IMR-90 (cell line): ENCODE results near the gene PPP1R27. TPM values are rescaled to one million over a fixed set of nuclear protein-coding genes. Genes with fewer than 3 reads are reported as not detected.

Source experiments
- ATAC-seq: fragments of 200-7000 bp; cut with Tn5 transposase; 2 replicates; pipeline ENCODE4 v1.9.1; 2020; ENCODE audit warnings: low read depth, mild to moderate bottlenecking, moderate library complexity
- BruUV-seq: library from RNA; stranded (reverse); fragments of 400-500 nt; replicated peaks from 2 replicates; lab custom pipeline; 2021; lab: Mats Ljungman, UMichigan
- CTCF ChIA-PET: fragments of 300-600 bp; formaldehyde crosslinking; extraction: SDS; loops from one replicate; lab custom pipeline; 2021; ENCODE audit warnings: antibody characterized with exemption; lab: Yijun Ruan, JAX
- POLR2A ChIA-PET: fragments of 300-600 bp; sonication (Branson Sonifier 250); formaldehyde crosslinking; loops from one replicate; lab custom pipeline; 2022; ENCODE audit warnings: antibody characterized with exemption; ENCODE audit not compliant: unreplicated experiment; lab: Charles Lee
- DNase-seq: peaks from one replicate; pipeline ENCODE4 v3.0.0; 2013
- H2AFZ ChIP-seq: replicated peaks from 2 replicates; pipeline ENCODE3; 2013; ENCODE audit warnings: low read length, mild to moderate bottlenecking; ENCODE audit not compliant: poor library complexity
- H2AK5ac ChIP-seq: 2 replicates; pipeline ENCODE4 v1.6.1; 2013; ENCODE audit warnings: low read depth, low read length, inconsistent platforms
- H2AK9ac ChIP-seq: replicated peaks from 2 replicates; pipeline ENCODE3; 2013; ENCODE audit warnings: mild to moderate bottlenecking, low read depth, low read length, moderate library complexity; ENCODE audit not compliant: poor library complexity
- H2BK120ac ChIP-seq: 2 replicates; pipeline ENCODE4 v1.6.1; 2013; ENCODE audit warnings: low read depth, low read length, inconsistent platforms
- H2BK15ac ChIP-seq: 3 replicates; pipeline ENCODE4 v1.6.1; 2013; ENCODE audit warnings: low read depth, low read length, inconsistent platforms
- H2BK20ac ChIP-seq: 2 replicates; pipeline ENCODE4 v1.6.1; 2013; ENCODE audit warnings: low read depth, mild to moderate bottlenecking, inconsistent platforms, low read length, moderate library complexity
- H2BK5ac ChIP-seq: 2 replicates; pipeline ENCODE4 v1.6.1; 2013; ENCODE audit warnings: mild to moderate bottlenecking, low read depth, low read length, inconsistent platforms; ENCODE audit not compliant: poor library complexity, severe bottlenecking
- H3K14ac ChIP-seq: replicated peaks from 2 replicates; pipeline ENCODE4 v1.6.1; 2013; ENCODE audit warnings: low read depth, low read length, inconsistent platforms
- H3K18ac ChIP-seq: 2 replicates; pipeline ENCODE4 v1.6.1; 2013; ENCODE audit warnings: low read depth, low read length, control low read depth
- H3K23ac ChIP-seq: 2 replicates; pipeline ENCODE4 v1.6.1; 2013; ENCODE audit warnings: low read depth, low read length, inconsistent platforms
- H3K27ac ChIP-seq: 2 replicates; pipeline ENCODE4 v1.5.1; 2013; ENCODE audit warnings: mild to moderate bottlenecking, control low read depth, low read length; ENCODE audit not compliant: insufficient read depth
- H3K27me3 ChIP-seq: 2 replicates; pipeline ENCODE4 v1.6.1; 2013; ENCODE audit warnings: low read length; ENCODE audit not compliant: control insufficient read depth, insufficient read depth
- H3K36me3 ChIP-seq: 2 replicates; pipeline ENCODE4 v1.6.1; 2013; ENCODE audit warnings: low read length, mixed read lengths; ENCODE audit not compliant: control insufficient read depth, insufficient read depth
- H3K4ac ChIP-seq: 2 replicates; pipeline ENCODE4 v1.6.1; 2013; ENCODE audit warnings: low read depth, low read length, inconsistent platforms
- H3K4me1 ChIP-seq: 2 replicates; pipeline ENCODE4 v1.6.1; 2013; ENCODE audit warnings: low read length, mixed read lengths; ENCODE audit not compliant: control insufficient read depth, insufficient read depth
- H3K4me2 ChIP-seq: 2 replicates; pipeline ENCODE4 v1.6.1; 2013; ENCODE audit warnings: low read depth, mild to moderate bottlenecking, control low read depth, low read length, moderate library complexity
- H3K4me3 ChIP-seq: 2 replicates; pipeline ENCODE4 v1.5.1; 2013; ENCODE audit warnings: low read depth, mild to moderate bottlenecking, control low read depth, low read length, moderate library complexity; ENCODE audit not compliant: insufficient read depth
- H3K56ac ChIP-seq: 2 replicates; pipeline ENCODE4 v1.6.1; 2013; ENCODE audit warnings: low read length, inconsistent platforms; ENCODE audit not compliant: insufficient read depth; ENCODE audit errors: extremely low read depth
- H3K79me1 ChIP-seq, 2 experiments: 2 replicates each; pipeline ENCODE4 v1.6.1; 2013; ENCODE audit warnings: low read length in 2 of 2, inconsistent platforms in 1 of 2, low read depth in 1 of 2
- H3K9ac ChIP-seq: 2 replicates; pipeline ENCODE4 v1.6.1; 2013; ENCODE audit warnings: low read depth, low read length, control low read depth
- H3K9me1 ChIP-seq: 2 replicates; pipeline ENCODE4 v1.6.1; 2013; ENCODE audit warnings: low read length, inconsistent platforms; ENCODE audit not compliant: insufficient read depth
- H3K9me3 ChIP-seq: 2 replicates; pipeline ENCODE4 v1.6.1; 2013; ENCODE audit warnings: low read length; ENCODE audit not compliant: control insufficient read depth, insufficient read depth
- H4K20me1 ChIP-seq: 2 replicates; pipeline ENCODE4 v1.6.1; 2013; ENCODE audit warnings: low read length, inconsistent platforms; ENCODE audit not compliant: insufficient read depth
- H4K5ac ChIP-seq: 2 replicates; pipeline ENCODE4 v1.6.1; 2013; ENCODE audit warnings: mild to moderate bottlenecking, low read depth, low read length, control low read depth
- H4K8ac ChIP-seq, 2 experiments: 2 replicates each; pipeline ENCODE4 v1.6.1; 2013; ENCODE audit warnings: low read depth in 2 of 2, low read length in 2 of 2, control low read depth in 1 of 2, inconsistent platforms in 1 of 2
- H4K91ac ChIP-seq: 2 replicates; pipeline ENCODE4 v1.6.1; 2013; ENCODE audit warnings: low read depth, low read length, inconsistent platforms; ENCODE audit not compliant: insufficient read depth
- BHLHE40 ChIP-seq: fragments of 150-350 bp; IDR thresholded peaks from 2 replicates; pipeline ENCODE4 v1.6.1; 2016; ENCODE audit warnings: mild to moderate bottlenecking, low read depth, low read length
- CHD1 ChIP-seq: IDR thresholded peaks from 2 replicates; pipeline ENCODE4 v1.6.1; 2012; ENCODE audit warnings: low read depth, low read length, improper control_type of control experiment
- FOS ChIP-seq: fragments of 150-350 bp; IDR thresholded peaks from 2 replicates; pipeline ENCODE4 v1.6.1; 2016; ENCODE audit warnings: low read depth, low read length
- MAFK ChIP-seq: IDR thresholded peaks from 2 replicates; pipeline ENCODE4 v1.6.1; 2012; ENCODE audit warnings: low read depth, low read length, improper control_type of control experiment
- MAZ ChIP-seq: IDR thresholded peaks from 2 replicates; pipeline ENCODE4 v1.6.1; 2012; ENCODE audit warnings: low read depth, mild to moderate bottlenecking, low read length, improper control_type of control experiment, moderate library complexity, borderline replicate concordance
- NFE2L2 ChIP-seq: fragments of 150-350 bp; IDR thresholded peaks from 2 replicates; pipeline ENCODE4 v1.6.1; 2016; ENCODE audit warnings: low read depth, mild to moderate bottlenecking, low read length
- POLR2A ChIP-seq: IDR thresholded peaks from 2 replicates; pipeline ENCODE4 v1.6.1; 2012; ENCODE audit warnings: mild to moderate bottlenecking, low read depth, low read length
- RAD21 ChIP-seq: IDR thresholded peaks from 2 replicates; pipeline ENCODE4 v1.6.1; 2012; ENCODE audit warnings: low read length, improper control_type of control experiment
- RCOR1 ChIP-seq: IDR thresholded peaks from 2 replicates; pipeline ENCODE4 v1.6.1; 2012; ENCODE audit warnings: mild to moderate bottlenecking, low read length, improper control_type of control experiment; ENCODE audit not compliant: insufficient replicate concordance
- SMC3 ChIP-seq: fragments of 150-350 bp; IDR thresholded peaks from 2 replicates; pipeline ENCODE4 v1.6.1; 2016; ENCODE audit warnings: low read depth, mild to moderate bottlenecking, antibody characterized with exemption, low read length, moderate library complexity
- WGBS, 2 experiments: methylation state at CpG; one replicate each; pipeline versions ENCODE4 v1.1.5 to v1.1.7; 2013; ENCODE audit warnings: missing lambda C conversion rate in 2 of 2; ENCODE audit not compliant: insufficient read length in 1 of 2; ENCODE audit errors: extremely low coverage in 2 of 2; 5-methylcytosine and 5-hydroxymethylcytosine counted together
- dilution Hi-C: fragments of 300-500 bp; cut with HindIII; formaldehyde crosslinking; loops from one replicate; pipeline ENCODE4 v1.14.3; 2018; ENCODE audit warnings: low sequenced_read_pairs; ENCODE audit not compliant: unreplicated experiment
- in situ Hi-C: fragments of 300-500 bp; cut with MboI; formaldehyde crosslinking; loops from 3 replicates; pipeline ENCODE4 v1.14.3; 2019; ENCODE audit warnings: low sequenced_read_pairs, inconsistent platforms, mixed read lengths
- intact Hi-C: fragments of 100-400 bp; cut with micrococcal nuclease; formaldehyde crosslinking; loops from 2 replicates; pipeline ENCODE4 v1.10.0; 2022
- polyA plus RNA-seq, 3 experiments: library from polyadenylated mRNA; depleted of rRNA; stranded (reverse); fragments of >200 nt; gene quantifications; 2 replicates each; pipeline ENCODE4 v1.2.3, GENCODE V29; 2012; ENCODE audit warnings: low replicate concordance in 1 of 3
- total RNA-seq: library from RNA; depleted of rRNA; stranded (reverse); fragments of >200 nt; gene quantifications from 2 replicates; pipeline ENCODE4 v1.2.3, GENCODE V29; 2012
- TF ChIP-seq, protein P1 (sequence below): fragments of 150-350 bp; IDR thresholded peaks from 2 replicates; pipeline ENCODE4 v1.6.1; 2016; ENCODE audit warnings: low read depth, mild to moderate bottlenecking, low read length, moderate library complexity, borderline replicate concordance

The PPP1R27 gene
- total and polyA plus RNA-seq, 2 of the 4 experiments (the other 2 are of a cell fraction) = 0.21 TPM; not detected in 1

DNA sequence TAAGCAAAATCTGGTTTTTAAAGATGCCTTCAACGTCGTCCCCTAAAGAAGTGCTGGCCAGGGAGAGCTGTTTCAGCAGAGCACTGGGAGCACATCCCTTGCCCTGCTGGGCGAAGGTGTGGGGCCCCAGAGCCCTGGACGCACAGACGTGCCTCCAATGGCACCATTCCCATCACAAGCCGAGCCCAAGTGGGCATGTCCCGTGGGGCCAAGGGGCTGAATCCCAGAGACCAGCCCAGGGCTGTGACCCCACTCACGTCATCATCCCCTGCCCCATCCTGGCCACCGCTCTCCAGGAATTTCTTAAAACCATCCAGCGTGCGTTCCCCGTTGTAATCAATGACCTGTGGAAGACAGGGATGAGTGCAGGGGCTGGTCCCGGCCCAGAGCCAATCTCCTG is 10.0 kb upstream of the PPP1R27 start:
- no peak overlapping the region for H4K91ac ChIP-seq
- TF ChIP-seq RCOR1 (no peak), BHLHE40 (no peak), POLR2A (no peak; the same call in 1 of the 2 replicates), CHD1 (no peak), MAZ (no peak), RAD21 (no peak), SMC3 (no peak), MAFK (no peak), NFE2L2 (no peak), FOS (no peak)
- TF ChIP-seq, protein P1, sequence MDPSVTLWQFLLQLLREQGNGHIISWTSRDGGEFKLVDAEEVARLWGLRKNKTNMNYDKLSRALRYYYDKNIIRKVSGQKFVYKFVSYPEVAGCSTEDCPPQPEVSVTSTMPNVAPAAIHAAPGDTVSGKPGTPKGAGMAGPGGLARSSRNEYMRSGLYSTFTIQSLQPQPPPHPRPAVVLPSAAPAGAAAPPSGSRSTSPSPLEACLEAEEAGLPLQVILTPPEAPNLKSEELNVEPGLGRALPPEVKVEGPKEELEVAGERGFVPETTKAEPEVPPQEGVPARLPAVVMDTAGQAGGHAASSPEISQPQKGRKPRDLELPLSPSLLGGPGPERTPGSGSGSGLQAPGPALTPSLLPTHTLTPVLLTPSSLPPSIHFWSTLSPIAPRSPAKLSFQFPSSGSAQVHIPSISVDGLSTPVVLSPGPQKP = no peak
- H3K9ac ChIP-seq = no peak overlapping the region
- H2BK120ac ChIP-seq = no peak overlapping the region
- H2AFZ ChIP-seq = no peak overlapping the region
- no peak overlapping the region for H3K18ac ChIP-seq
- in situ Hi-C loops = no loop called here
- H4K8ac ChIP-seq = no peak overlapping the region
- no peak overlapping the region for H3K14ac ChIP-seq
- H3K4ac ChIP-seq = no peak overlapping the region
- ChIA-PET CTCF (no interaction called here), POLR2A (interaction anchor here (1.0 kb wide), 1 partner anchor 10 kb away, joined by 3 read pairs; no protein-coding TSS in a partner anchor)
- H3K27ac ChIP-seq = no peak overlapping the region
- no peak overlapping the region for H3K56ac ChIP-seq
- no peak overlapping the region for H2BK20ac ChIP-seq
- no peak overlapping the region for H2BK5ac ChIP-seq
- no peak overlapping the region for H3K4me3 ChIP-seq
- ATAC-seq = no peak
- no peak overlapping the region for H3K23ac ChIP-seq
- 90% methylated on average over 4 of the region's 13 CpGs; no CpG with 5 or more reads in 1 of the 2 experiments for WGBS, 2 experiments
- DNase-seq = no peak
- H3K36me3 ChIP-seq = peaks cover 62% of the 10 kb centered on the region
- H3K4me2 ChIP-seq = no peak overlapping the region
- intact Hi-C loops = no loop called here
- H3K4me1 ChIP-seq = no peaks in the 10 kb centered on the region
- H2AK5ac ChIP-seq = no peak overlapping the region
- peaks cover 49% of the 10 kb centered on the region for H4K20me1 ChIP-seq
- peaks cover 4 to 36% of the 10 kb centered on the region in 2 experiments for H3K79me1 ChIP-seq
- no TSS peak for BruUV-seq
- no peaks in the 10 kb centered on the region for H3K9me3 ChIP-seq
- H3K9me1 ChIP-seq = no peaks in the 10 kb centered on the region
- H4K5ac ChIP-seq = no peak overlapping the region
- H2AK9ac ChIP-seq = no peak overlapping the region
- dilution Hi-C loops = no loop called here
- no peak overlapping the region for H2BK15ac ChIP-seq
- H3K27me3 ChIP-seq = no peaks in the 10 kb centered on the region
